Fibroblast of lung (primary cell): Measurements from ENCODE around the gene CARMIL1.

Source experiments
- EZH2 ChIP-seq: IDR thresholded peaks from 2 replicates; pipeline ENCODE4 v1.5.1; 2012; ENCODE audit warnings: low read length, control low read depth, mild to moderate bottlenecking; ENCODE audit errors: missing control alignments
- TF ChIP-seq, protein P1 (sequence below), 2 donors: IDR thresholded peaks in 1 of 2; conservative IDR thresholded peaks in 1 of 2; 1 replicate in 1 of 2; 2 replicates in 1 of 2; pipeline ENCODE4 v1.5.1; 2011 to 2012; ENCODE audit warnings: low read length in 2 of 2, control low read depth in 1 of 2, inconsistent platforms in 1 of 2, low read depth in 1 of 2, mild to moderate bottlenecking in 1 of 2

DNA sequence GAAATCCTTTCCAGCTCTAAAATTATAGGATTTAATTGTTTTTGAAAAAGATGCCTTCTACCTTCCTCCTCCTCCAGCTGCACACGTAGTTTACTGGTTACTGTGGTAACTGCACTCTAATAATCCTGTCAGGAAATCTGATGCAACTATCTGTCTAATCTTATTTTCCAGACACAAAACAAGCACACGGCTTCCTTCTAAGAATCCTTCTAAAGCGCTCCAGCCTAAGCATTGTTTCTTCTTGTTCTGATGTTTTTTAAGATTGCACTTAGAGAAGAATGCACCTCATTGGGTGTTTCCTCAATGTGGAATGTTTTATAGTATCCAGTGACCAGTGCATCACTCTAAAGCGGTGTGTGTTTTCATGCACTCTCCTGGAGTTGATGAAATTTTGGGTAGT lies 63.6 kb downstream of the CARMIL1 start:
- TF ChIP-seq, protein P1, sequence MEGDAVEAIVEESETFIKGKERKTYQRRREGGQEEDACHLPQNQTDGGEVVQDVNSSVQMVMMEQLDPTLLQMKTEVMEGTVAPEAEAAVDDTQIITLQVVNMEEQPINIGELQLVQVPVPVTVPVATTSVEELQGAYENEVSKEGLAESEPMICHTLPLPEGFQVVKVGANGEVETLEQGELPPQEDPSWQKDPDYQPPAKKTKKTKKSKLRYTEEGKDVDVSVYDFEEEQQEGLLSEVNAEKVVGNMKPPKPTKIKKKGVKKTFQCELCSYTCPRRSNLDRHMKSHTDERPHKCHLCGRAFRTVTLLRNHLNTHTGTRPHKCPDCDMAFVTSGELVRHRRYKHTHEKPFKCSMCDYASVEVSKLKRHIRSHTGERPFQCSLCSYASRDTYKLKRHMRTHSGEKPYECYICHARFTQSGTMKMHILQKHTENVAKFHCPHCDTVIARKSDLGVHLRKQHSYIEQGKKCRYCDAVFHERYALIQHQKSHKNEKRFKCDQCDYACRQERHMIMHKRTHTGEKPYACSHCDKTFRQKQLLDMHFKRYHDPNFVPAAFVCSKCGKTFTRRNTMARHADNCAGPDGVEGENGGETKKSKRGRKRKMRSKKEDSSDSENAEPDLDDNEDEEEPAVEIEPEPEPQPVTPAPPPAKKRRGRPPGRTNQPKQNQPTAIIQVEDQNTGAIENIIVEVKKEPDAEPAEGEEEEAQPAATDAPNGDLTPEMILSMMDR (conservative IDR thresholded peaks at IDR 0.05 in 1 of 2, IDR thresholded peaks at IDR 0.05 in 1 of 2; ENCODE audit: low read depth in 1 of 2, low read length in 2 of 2) = no peak
- no peak for TF ChIP-seq EZH2
